ENCODE measurements around the gene FZR1. TPM values are rescaled to one million over a fixed set of nuclear protein-coding genes. Genes with fewer than 3 reads are reported as not detected.

The FZR1 gene
- total and polyA plus RNA-seq, 9 of the 15 experiments (the other 6 are each of a cell fraction or from before 2014, with no cell fraction given) = 0.18 to 48.0 (median 22.2) TPM

DNA sequence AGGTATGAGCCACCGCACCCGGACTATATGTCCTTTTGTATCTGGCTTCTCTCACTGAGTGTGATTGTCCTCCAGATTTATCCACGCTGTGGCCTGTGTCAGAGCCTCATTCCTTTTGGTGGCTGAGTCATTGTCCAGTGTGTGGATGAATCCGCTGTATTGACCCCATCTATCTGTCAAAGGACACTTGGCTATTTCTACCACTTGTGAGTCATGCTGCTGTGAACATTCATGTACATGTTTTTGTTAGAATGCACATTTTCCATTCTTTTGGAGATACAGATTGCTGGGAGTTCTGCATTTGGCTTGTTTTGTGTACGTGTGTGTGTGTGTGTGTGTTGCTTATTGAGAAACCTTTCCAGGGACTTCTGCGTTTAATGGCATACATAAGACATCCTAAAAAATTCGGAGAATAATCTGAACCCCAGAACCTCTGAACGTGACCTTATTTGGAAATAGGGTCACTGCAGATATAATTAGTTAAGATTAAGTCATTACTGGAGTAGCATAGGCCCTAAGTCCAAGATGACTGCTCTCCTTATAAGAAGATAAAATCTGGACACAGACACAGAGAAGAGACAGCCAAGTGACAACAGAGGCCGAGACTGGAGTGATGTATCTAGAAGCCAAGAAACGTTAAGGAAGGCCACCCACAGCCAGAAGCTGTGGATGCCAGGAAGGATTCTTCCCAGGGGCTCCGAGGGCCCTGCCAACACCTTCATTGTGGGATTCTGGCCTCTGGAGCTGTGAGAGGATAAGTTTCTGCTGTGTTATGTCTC, 74.2 kb downstream of the FZR1 start (continued):
- no peak for TF ChIP-seq TBL1XR1 (IDR thresholded peaks at IDR 0.05; ENCODE audit: low read length in 2 of 2)
- no peak for TF ChIP-seq TBP (optimal IDR thresholded peaks at IDR 0.05; ENCODE audit: low read depth, low read length)
- TF ChIP-seq, protein P1, sequence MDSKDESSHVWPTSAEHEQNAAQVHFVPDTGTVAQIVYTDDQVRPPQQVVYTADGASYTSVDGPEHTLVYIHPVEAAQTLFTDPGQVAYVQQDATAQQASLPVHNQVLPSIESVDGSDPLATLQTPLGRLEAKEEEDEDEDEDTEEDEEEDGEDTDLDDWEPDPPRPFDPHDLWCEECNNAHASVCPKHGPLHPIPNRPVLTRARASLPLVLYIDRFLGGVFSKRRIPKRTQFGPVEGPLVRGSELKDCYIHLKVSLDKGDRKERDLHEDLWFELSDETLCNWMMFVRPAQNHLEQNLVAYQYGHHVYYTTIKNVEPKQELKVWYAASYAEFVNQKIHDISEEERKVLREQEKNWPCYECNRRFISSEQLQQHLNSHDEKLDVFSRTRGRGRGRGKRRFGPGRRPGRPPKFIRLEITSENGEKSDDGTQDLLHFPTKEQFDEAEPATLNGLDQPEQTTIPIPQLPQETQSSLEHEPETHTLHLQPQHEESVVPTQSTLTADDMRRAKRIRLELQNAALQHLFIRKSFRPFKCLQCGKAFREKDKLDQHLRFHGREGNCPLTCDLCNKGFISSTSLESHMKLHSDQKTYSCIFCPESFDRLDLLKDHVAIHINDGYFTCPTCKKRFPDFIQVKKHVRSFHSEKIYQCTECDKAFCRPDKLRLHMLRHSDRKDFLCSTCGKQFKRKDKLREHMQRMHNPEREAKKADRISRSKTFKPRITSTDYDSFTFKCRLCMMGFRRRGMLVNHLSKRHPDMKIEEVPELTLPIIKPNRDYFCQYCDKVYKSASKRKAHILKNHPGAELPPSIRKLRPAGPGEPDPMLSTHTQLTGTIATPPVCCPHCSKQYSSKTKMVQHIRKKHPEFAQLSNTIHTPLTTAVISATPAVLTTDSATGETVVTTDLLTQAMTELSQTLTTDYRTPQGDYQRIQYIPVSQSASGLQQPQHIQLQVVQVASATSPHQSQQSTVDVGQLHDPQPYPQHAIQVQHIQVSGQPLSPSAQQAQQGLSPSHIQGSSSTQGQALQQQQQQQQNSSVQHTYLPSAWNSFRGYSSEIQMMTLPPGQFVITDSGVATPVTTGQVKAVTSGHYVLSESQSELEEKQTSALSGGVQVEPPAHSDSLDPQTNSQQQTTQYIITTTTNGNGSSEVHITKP (IDR thresholded peaks at IDR 0.05; ENCODE audit: partially characterized antibody) = no peak
- TF ChIP-seq FOXP1 (CRISPR knock-in tag; IDR thresholded peaks at IDR 0.05) = no peak
- TF ChIP-seq NFATC3 (IDR thresholded peaks at IDR 0.05) = peak; percentile 80; the same call in 1 of the 2 replicates
- TF ChIP-seq, protein P2, sequence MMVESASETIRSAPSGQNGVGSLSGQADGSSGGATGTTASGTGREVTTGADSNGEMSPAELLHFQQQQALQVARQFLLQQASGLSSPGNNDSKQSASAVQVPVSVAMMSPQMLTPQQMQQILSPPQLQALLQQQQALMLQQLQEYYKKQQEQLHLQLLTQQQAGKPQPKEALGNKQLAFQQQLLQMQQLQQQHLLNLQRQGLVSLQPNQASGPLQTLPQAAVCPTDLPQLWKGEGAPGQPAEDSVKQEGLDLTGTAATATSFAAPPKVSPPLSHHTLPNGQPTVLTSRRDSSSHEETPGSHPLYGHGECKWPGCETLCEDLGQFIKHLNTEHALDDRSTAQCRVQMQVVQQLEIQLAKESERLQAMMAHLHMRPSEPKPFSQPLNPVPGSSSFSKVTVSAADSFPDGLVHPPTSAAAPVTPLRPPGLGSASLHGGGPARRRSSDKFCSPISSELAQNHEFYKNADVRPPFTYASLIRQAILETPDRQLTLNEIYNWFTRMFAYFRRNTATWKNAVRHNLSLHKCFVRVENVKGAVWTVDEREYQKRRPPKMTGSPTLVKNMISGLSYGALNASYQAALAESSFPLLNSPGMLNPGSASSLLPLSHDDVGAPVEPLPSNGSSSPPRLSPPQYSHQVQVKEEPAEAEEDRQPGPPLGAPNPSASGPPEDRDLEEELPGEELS (CRISPR knock-in tag; IDR thresholded peaks at IDR 0.05; ENCODE audit: borderline replicate concordance) = no peak
- TF ChIP-seq PTTG1 (tag; IDR thresholded peaks at IDR 0.05; ENCODE audit: low read depth) = no peak
- TF ChIP-seq NCOR1 (IDR thresholded peaks at IDR 0.05) = no peak
- no peak for TF ChIP-seq CEBPB (tag; IDR thresholded peaks at IDR 0.05)
- no peak for TF ChIP-seq ELK3 (CRISPR knock-in tag; IDR thresholded peaks at IDR 0.05)
- no peak for TF ChIP-seq MBD2 (IDR thresholded peaks at IDR 0.05; ENCODE audit: borderline replicate concordance, low read depth)
- TF ChIP-seq SREBF2 (CRISPR knock-in tag; IDR thresholded peaks at IDR 0.05) = no peak
- TF ChIP-seq, protein P3, sequence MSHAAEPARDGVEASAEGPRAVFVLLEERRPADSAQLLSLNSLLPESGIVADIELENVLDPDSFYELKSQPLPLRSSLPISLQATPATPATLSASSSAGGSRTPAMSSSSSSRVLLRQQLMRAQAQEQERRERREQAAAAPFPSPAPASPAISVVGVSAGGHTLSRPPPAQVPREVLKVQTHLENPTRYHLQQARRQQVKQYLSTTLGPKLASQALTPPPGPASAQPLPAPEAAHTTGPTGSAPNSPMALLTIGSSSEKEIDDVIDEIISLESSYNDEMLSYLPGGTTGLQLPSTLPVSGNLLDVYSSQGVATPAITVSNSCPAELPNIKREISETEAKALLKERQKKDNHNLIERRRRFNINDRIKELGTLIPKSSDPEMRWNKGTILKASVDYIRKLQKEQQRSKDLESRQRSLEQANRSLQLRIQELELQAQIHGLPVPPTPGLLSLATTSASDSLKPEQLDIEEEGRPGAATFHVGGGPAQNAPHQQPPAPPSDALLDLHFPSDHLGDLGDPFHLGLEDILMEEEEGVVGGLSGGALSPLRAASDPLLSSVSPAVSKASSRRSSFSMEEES (CRISPR knock-in tag; IDR thresholded peaks at IDR 0.05) = no peak
- TF ChIP-seq TAF9B (IDR thresholded peaks at IDR 0.05; ENCODE audit: partially characterized antibody) = no peak
- TF ChIP-seq BDP1 (IDR thresholded peaks at IDR 0.05; ENCODE audit: insufficient read depth, insufficient read length) = no peak
- TF ChIP-seq GTF2B (IDR thresholded peaks at IDR 0.05; ENCODE audit: extremely low read depth, insufficient read length) = no peak
- TF ChIP-seq ARNT (IDR thresholded peaks at IDR 0.05) = no peak; a peak in 1 of 4 replicates
- no peak for TF ChIP-seq MAZ (CRISPR knock-in tag; conservative IDR thresholded peaks at IDR 0.05 in 1 of 2, IDR thresholded peaks at IDR 0.05 in 1 of 2)
- no peak for TF ChIP-seq CBX3 (IDR thresholded peaks at IDR 0.05; ENCODE audit: borderline replicate concordance in 1 of 2, low read length in 2 of 2)
